GM12873 (cell line): ENCODE data around the gene HSD17B4.

Experiments
- CTCF ChIP-seq: IDR thresholded peaks from 2 replicates; pipeline ENCODE4 v1.5.1; 2012; ENCODE audit warnings: low read depth, mild to moderate bottlenecking, moderate library complexity, low read length, control low read depth; ENCODE audit not compliant: insufficient read depth; ENCODE audit errors: missing control alignments

Gene HSD17B4

GRCh38 chr5:119453040-119453373 lies 710 bp downstream of the HSD17B4 start:
- no peak for TF ChIP-seq CTCF

- no peak for TF ChIP-seq CTCF
Observed at GRCh38 chr5:119454171-119454570, 1.9 kb downstream of the HSD17B4 start.

GRCh38 chr5:119458911-119459632 lies 6.8 kb downstream of the HSD17B4 start:
- no peak for TF ChIP-seq CTCF

- no peak for TF ChIP-seq CTCF
Observed at GRCh38 chr5:119465640-119466039, 13.3 kb downstream of the HSD17B4 start.

GRCh38 chr5:119468286-119468685 lies 16.0 kb downstream of the HSD17B4 start:
- no peak for TF ChIP-seq CTCF

GRCh38 chr5:119470105-119470763 lies 17.9 kb downstream of the HSD17B4 start:
- no peak for TF ChIP-seq CTCF

GRCh38 chr5:119470851-119471451 lies 18.7 kb downstream of the HSD17B4 start:
- TF ChIP-seq CTCF = peak; percentile 67
